Astrocyte (in vitro differentiated cells and primary cell): ENCODE measurements around the gene NKD1. TPM values are rescaled to one million over a fixed set of nuclear protein-coding genes. Genes with fewer than 3 reads are reported as not detected.

Experiments
- DNase-seq: peaks from one replicate; pipeline ENCODE4 v3.0.0-alpha.2; 2010; ENCODE audit warnings: low read depth
- FAIRE-seq: peaks from 2 replicates; lab custom pipeline; 2011; peaks lifted over from hg19 to GRCh38; lab: Jason Lieb, UNC
- H2AFZ ChIP-seq: 2 replicates; pipeline ENCODE4 v1.6.0; 2012; ENCODE audit warnings: low read depth, low read length, inconsistent platforms
- H3K27ac ChIP-seq: 2 replicates; pipeline ENCODE4 v1.5.1; 2011; ENCODE audit warnings: low read depth, low read length, inconsistent platforms
- H3K27me3 ChIP-seq: 2 replicates; pipeline ENCODE4 v1.6.0; 2011; ENCODE audit warnings: low read length, inconsistent platforms; ENCODE audit not compliant: insufficient read depth
- H3K36me3 ChIP-seq: 2 replicates; pipeline ENCODE4 v1.5.1; 2011; ENCODE audit warnings: low read length, inconsistent platforms; ENCODE audit not compliant: insufficient read depth
- H3K4me1 ChIP-seq: 2 replicates; pipeline ENCODE4 v1.5.1; 2011; ENCODE audit warnings: low read length, inconsistent platforms; ENCODE audit not compliant: insufficient read depth
- H3K4me2 ChIP-seq: 2 replicates; pipeline ENCODE4 v1.6.0; 2012; ENCODE audit warnings: low read length, inconsistent platforms
- H3K4me3 ChIP-seq: 2 replicates; pipeline ENCODE4 v1.5.1; 2011; ENCODE audit warnings: low read depth, mild to moderate bottlenecking, low read length, inconsistent platforms; ENCODE audit not compliant: insufficient read depth
- H3K79me2 ChIP-seq: 2 replicates; pipeline ENCODE4 v1.6.0; 2012; ENCODE audit warnings: mild to moderate bottlenecking, low read length, inconsistent platforms; ENCODE audit not compliant: insufficient read depth
- H3K9ac ChIP-seq: 2 replicates; pipeline ENCODE4 v1.6.0; 2012; ENCODE audit warnings: mild to moderate bottlenecking, low read length, inconsistent platforms
- H3K9me3 ChIP-seq: 2 replicates; pipeline ENCODE4 v1.5.1; 2012; ENCODE audit warnings: low read depth, mild to moderate bottlenecking, low read length, inconsistent platforms; ENCODE audit not compliant: insufficient read depth
- H4K20me1 ChIP-seq: 2 replicates; pipeline ENCODE4 v1.6.0; 2012; ENCODE audit warnings: low read length, inconsistent platforms; ENCODE audit not compliant: insufficient read depth
- H3K27ac Mint-ChIP-seq: one replicate; pipeline ENCODE4 v1.8.0; 2021; ENCODE audit warnings: mild to moderate bottlenecking, mixed read lengths; ENCODE audit not compliant: unreplicated experiment
- H3K27me3 Mint-ChIP-seq: one replicate; pipeline ENCODE4 v1.8.0; 2021; ENCODE audit warnings: low read depth, mixed read lengths; ENCODE audit not compliant: unreplicated experiment
- H3K36me3 Mint-ChIP-seq: one replicate; pipeline ENCODE4 v1.8.0; 2021; ENCODE audit warnings: low read depth, mixed read lengths; ENCODE audit not compliant: unreplicated experiment
- H3K4me1 Mint-ChIP-seq: one replicate; pipeline ENCODE4 v1.8.0; 2021; ENCODE audit warnings: low read depth, mixed read lengths; ENCODE audit not compliant: unreplicated experiment
- H3K4me3 Mint-ChIP-seq: one replicate; pipeline ENCODE4 v1.8.0; 2021; ENCODE audit warnings: mild to moderate bottlenecking, moderate library complexity, mixed read lengths; ENCODE audit not compliant: unreplicated experiment
- H3K9me3 Mint-ChIP-seq: one replicate; pipeline ENCODE4 v1.8.0; 2021; ENCODE audit warnings: mild to moderate bottlenecking, mixed read lengths; ENCODE audit not compliant: unreplicated experiment
- EZH2 ChIP-seq: IDR thresholded peaks from 2 replicates; pipeline ENCODE4 v1.6.1; 2012; ENCODE audit warnings: mild to moderate bottlenecking, low read length, inconsistent platforms; ENCODE audit not compliant: insufficient read depth
- total RNA-seq: library from RNA; stranded (reverse); gene quantifications from 2 replicates; pipeline ENCODE4 v1.2.1, GENCODE V29; 2021
- TF ChIP-seq, protein P1 (sequence below): IDR thresholded peaks from 2 replicates; pipeline ENCODE4 v1.5.1; 2011; ENCODE audit warnings: low read depth, mild to moderate bottlenecking, inconsistent platforms, low read length, moderate library complexity; ENCODE audit not compliant: insufficient read depth

Gene NKD1
- total RNA-seq, 1 donor from 2014 or later = 9.1 TPM

- Histone ChIP-seq H3K4me1 (no peaks in the 10 kb centered on the region), H3K27me3 (peaks cover 4% of the 10 kb centered on the region), H3K27ac (no peak within 1 kb of the TSS), H3K4me3 (no peak within 1 kb of the TSS), H3K9ac (no peak within 1 kb of the TSS), H4K20me1 (no peaks in the 10 kb centered on the region), H3K4me2 (no peak within 1 kb of the TSS), H2AFZ (no peak within 1 kb of the TSS), H3K36me3 (no peaks in the 10 kb centered on the region), H3K9me3 (no peaks in the 10 kb centered on the region), H3K79me2 (no peaks in the 10 kb centered on the region)
- DNase-seq = no peak
- peaks cover 20% of the 10 kb centered on the region for H3K27me3 Mint-ChIP-seq
- no peak within 1 kb of the TSS for H3K27ac Mint-ChIP-seq
- no peak within 1 kb of the TSS for H3K4me3 Mint-ChIP-seq
- FAIRE-seq = no peak
- no peaks in the 10 kb centered on the region for H3K4me1 Mint-ChIP-seq
- TF ChIP-seq EZH2 = no peak
- TF ChIP-seq, protein P1, sequence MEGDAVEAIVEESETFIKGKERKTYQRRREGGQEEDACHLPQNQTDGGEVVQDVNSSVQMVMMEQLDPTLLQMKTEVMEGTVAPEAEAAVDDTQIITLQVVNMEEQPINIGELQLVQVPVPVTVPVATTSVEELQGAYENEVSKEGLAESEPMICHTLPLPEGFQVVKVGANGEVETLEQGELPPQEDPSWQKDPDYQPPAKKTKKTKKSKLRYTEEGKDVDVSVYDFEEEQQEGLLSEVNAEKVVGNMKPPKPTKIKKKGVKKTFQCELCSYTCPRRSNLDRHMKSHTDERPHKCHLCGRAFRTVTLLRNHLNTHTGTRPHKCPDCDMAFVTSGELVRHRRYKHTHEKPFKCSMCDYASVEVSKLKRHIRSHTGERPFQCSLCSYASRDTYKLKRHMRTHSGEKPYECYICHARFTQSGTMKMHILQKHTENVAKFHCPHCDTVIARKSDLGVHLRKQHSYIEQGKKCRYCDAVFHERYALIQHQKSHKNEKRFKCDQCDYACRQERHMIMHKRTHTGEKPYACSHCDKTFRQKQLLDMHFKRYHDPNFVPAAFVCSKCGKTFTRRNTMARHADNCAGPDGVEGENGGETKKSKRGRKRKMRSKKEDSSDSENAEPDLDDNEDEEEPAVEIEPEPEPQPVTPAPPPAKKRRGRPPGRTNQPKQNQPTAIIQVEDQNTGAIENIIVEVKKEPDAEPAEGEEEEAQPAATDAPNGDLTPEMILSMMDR = no peak
- H3K36me3 Mint-ChIP-seq = no peaks in the 10 kb centered on the region
- no peaks in the 10 kb centered on the region for H3K9me3 Mint-ChIP-seq
Observed at GRCh38 chr16:50681021-50681885, 133.1 kb downstream of the NKD1 start, which contains the start of gene SNX20. TSS of gene SNX20 (minus strand) at chr16:50681312. CDS start at chr16:50677526, 3,786 bp downstream.

- no peak overlapping the region for H3K27ac Mint-ChIP-seq
- Histone ChIP-seq H3K79me2 (no peaks in the 10 kb centered on the region), H3K9ac (no peak overlapping the region), H3K9me3 (no peaks in the 10 kb centered on the region), H3K27ac (no peak overlapping the region), H3K36me3 (no peaks in the 10 kb centered on the region), H4K20me1 (no peaks in the 10 kb centered on the region), H3K4me3 (no peak overlapping the region), H3K27me3 (peaks cover 6% of the 10 kb centered on the region), H3K4me2 (no peak overlapping the region), H3K4me1 (no peaks in the 10 kb centered on the region), H2AFZ (no peak overlapping the region)
- peaks cover 19% of the 10 kb centered on the region for H3K27me3 Mint-ChIP-seq
- DNase-seq (no peak), FAIRE-seq (no peak)
- no peaks in the 10 kb centered on the region for H3K36me3 Mint-ChIP-seq
- no peaks in the 10 kb centered on the region for H3K4me1 Mint-ChIP-seq
- H3K4me3 Mint-ChIP-seq = no peak overlapping the region
- no peak for TF ChIP-seq EZH2
- TF ChIP-seq, protein P1 = no peak
- no peaks in the 10 kb centered on the region for H3K9me3 Mint-ChIP-seq
Observed at GRCh38 chr16:50683689-50684374, 135.6 kb downstream of the NKD1 start.
